Central memory CD8-positive, alpha-beta T cell (primary cell): ENCODE data around the gene TLCD3B.
"Not testable (repeated sequence)": the region's sequence is repeated elsewhere in the genome, so short reads cannot be mapped to it uniquely, and the experiment has no call there.

Source experiments
- ATAC-seq: fragments of 150-1000 bp; cut with Tn5 transposase; replicated peaks from 2 replicates; pipeline ENCODE4 v1.10.0; 2022; ENCODE audit warnings: mild to moderate bottlenecking, moderate FRiP score, moderate number of reproducible peaks; ENCODE audit not compliant: poor library complexity, severe bottlenecking; ENCODE audit errors: extremely low read depth
- DNase-seq, 2 donors: peaks; one replicate each; pipeline ENCODE4 v3.0.0; 2021; ENCODE audit warnings: low spot score in 2 of 2
- H3K27ac Mint-ChIP-seq: one replicate; pipeline ENCODE4 v1.8.0; 2022; ENCODE audit warnings: low read depth, mild to moderate bottlenecking, moderate library complexity, mixed read lengths
- H3K27me3 Mint-ChIP-seq: one replicate; pipeline ENCODE4 v1.8.0; 2022; ENCODE audit warnings: mixed read lengths
- H3K36me3 Mint-ChIP-seq: one replicate; pipeline ENCODE4 v1.8.0; 2022; ENCODE audit warnings: mild to moderate bottlenecking, moderate library complexity, mixed read lengths; ENCODE audit not compliant: insufficient read depth
- H3K4me1 Mint-ChIP-seq: one replicate; pipeline ENCODE4 v1.8.0; 2022; ENCODE audit warnings: mixed read lengths
- H3K4me3 Mint-ChIP-seq: one replicate; pipeline ENCODE4 v1.8.0; 2022; ENCODE audit warnings: mild to moderate bottlenecking, moderate library complexity, mixed read lengths
- H3K9me3 Mint-ChIP-seq: one replicate; pipeline ENCODE4 v1.8.0; 2022; ENCODE audit warnings: mixed read lengths

The TLCD3B gene

GRCh38 chr16:30053376-30054015, 22.4 kb upstream of the TLCD3B start:
- H3K4me3 Mint-ChIP-seq, result peak overlapping the region; percentile 83
- no peaks in the 10 kb centered on the region for H3K27me3 Mint-ChIP-seq
- peaks cover 23% of the 10 kb centered on the region for H3K4me1 Mint-ChIP-seq
- peak overlapping the region; percentile 90 for H3K27ac Mint-ChIP-seq
- H3K36me3 Mint-ChIP-seq, result peaks cover 13% of the 10 kb centered on the region
- no peaks in the 10 kb centered on the region for H3K9me3 Mint-ChIP-seq
- DNase-seq, result no peak
- ATAC-seq, result no peak

- H3K27ac Mint-ChIP-seq, result peak overlapping the region; percentile 90
- peak; percentile 71 to 80 for DNase-seq
- H3K36me3 Mint-ChIP-seq, result peaks cover 11% of the 10 kb centered on the region
- no peaks in the 10 kb centered on the region for H3K9me3 Mint-ChIP-seq
- peak; percentile 73 for ATAC-seq
- H3K27me3 Mint-ChIP-seq, result no peaks in the 10 kb centered on the region
- H3K4me1 Mint-ChIP-seq, result peaks cover 23% of the 10 kb centered on the region
- peak overlapping the region; percentile 83 for H3K4me3 Mint-ChIP-seq
Observed at GRCh38 chr16:30052671-30053372, 21.8 kb upstream of the TLCD3B start.

- no peak for ATAC-seq
- DNase-seq, result no peak
- Mint-ChIP-seq H3K4me3 (peak overlapping the region; percentile 65), H3K4me1 (peaks cover 23% of the 10 kb centered on the region), H3K36me3 (peaks cover 11% of the 10 kb centered on the region), H3K27me3 (no peaks in the 10 kb centered on the region), H3K9me3 (no peaks in the 10 kb centered on the region), H3K27ac (no peak overlapping the region)
Observed at GRCh38 chr16:30051518-30051917, 20.4 kb upstream of the TLCD3B start.

GRCh38 chr16:30049871-30050270, 18.8 kb upstream of the TLCD3B start:
- H3K36me3 Mint-ChIP-seq, result peaks cover 11% of the 10 kb centered on the region
- H3K9me3 Mint-ChIP-seq, result no peaks in the 10 kb centered on the region
- DNase-seq (no peak), ATAC-seq (no peak)
- no peak overlapping the region for H3K27ac Mint-ChIP-seq
- no peaks in the 10 kb centered on the region for H3K27me3 Mint-ChIP-seq
- H3K4me3 Mint-ChIP-seq, result no peak overlapping the region
- H3K4me1 Mint-ChIP-seq, result peaks cover 20% of the 10 kb centered on the region

- Mint-ChIP-seq H3K9me3 (no peaks in the 10 kb centered on the region), H3K27me3 (no peaks in the 10 kb centered on the region), H3K27ac (no peak overlapping the region), H3K36me3 (peaks cover under 1% of the 10 kb centered on the region), H3K4me3 (no peak overlapping the region), H3K4me1 (no peaks in the 10 kb centered on the region)
- no peak for ATAC-seq
- DNase-seq, result no peak
Observed at GRCh38 chr16:30046588-30046987, 15.5 kb upstream of the TLCD3B start.

- H3K27ac Mint-ChIP-seq, result no peak overlapping the region
- no peaks in the 10 kb centered on the region for H3K36me3 Mint-ChIP-seq
- H3K27me3 Mint-ChIP-seq, result no peaks in the 10 kb centered on the region
- no peaks in the 10 kb centered on the region for H3K4me1 Mint-ChIP-seq
- H3K4me3 Mint-ChIP-seq, result no peak overlapping the region
- DNase-seq (no peak), ATAC-seq (no peak)
- no peaks in the 10 kb centered on the region for H3K9me3 Mint-ChIP-seq
Observed at GRCh38 chr16:30046178-30046577, 15.1 kb upstream of the TLCD3B start.

GRCh38 chr16:30041841-30042240, 10.8 kb upstream of the TLCD3B start:
- no peaks in the 10 kb centered on the region for H3K9me3 Mint-ChIP-seq
- H3K27ac Mint-ChIP-seq, result no peak overlapping the region
- DNase-seq, result no peak
- H3K27me3 Mint-ChIP-seq, result no peaks in the 10 kb centered on the region
- ATAC-seq, result no peak
- no peaks in the 10 kb centered on the region for H3K36me3 Mint-ChIP-seq
- no peaks in the 10 kb centered on the region for H3K4me1 Mint-ChIP-seq
- no peak overlapping the region for H3K4me3 Mint-ChIP-seq

GRCh38 chr16:30040690-30041089, 9.6 kb upstream of the TLCD3B start:
- H3K36me3 Mint-ChIP-seq, DNase-seq, H3K27ac Mint-ChIP-seq, H3K4me1 Mint-ChIP-seq, ATAC-seq, H3K4me3 Mint-ChIP-seq, H3K27me3 Mint-ChIP-seq, H3K9me3 Mint-ChIP-seq: not testable (repeated sequence)

- Mint-ChIP-seq H3K9me3 (no peaks in the 10 kb centered on the region), H3K27me3 (peaks cover 8% of the 10 kb centered on the region), H3K4me3 (no peak overlapping the region), H3K36me3 (no peaks in the 10 kb centered on the region), H3K27ac (no peak overlapping the region), H3K4me1 (no peaks in the 10 kb centered on the region)
- no peak for DNase-seq
- ATAC-seq, result no peak
Observed at GRCh38 chr16:30040221-30040620, 9.2 kb upstream of the TLCD3B start.

GRCh38 chr16:30033270-30033669, 2.2 kb upstream of the TLCD3B start:
- no peak for ATAC-seq
- Mint-ChIP-seq H3K4me1 (peaks cover 9% of the 10 kb centered on the region), H3K27me3 (peaks cover 59% of the 10 kb centered on the region), H3K9me3 (no peaks in the 10 kb centered on the region), H3K36me3 (peaks cover 2% of the 10 kb centered on the region), H3K27ac (no peak overlapping the region), H3K4me3 (no peak overlapping the region)
- DNase-seq, result no peak

- peaks cover 17% of the 10 kb centered on the region for H3K4me1 Mint-ChIP-seq
- H3K9me3 Mint-ChIP-seq, result no peaks in the 10 kb centered on the region
- ATAC-seq, result peak; percentile 52
- H3K27me3 Mint-ChIP-seq, result peaks cover 70% of the 10 kb centered on the region
- DNase-seq, result peak; percentile 45 to 53
- no peak overlapping the region for H3K27ac Mint-ChIP-seq
- no peak overlapping the region for H3K4me3 Mint-ChIP-seq
- H3K36me3 Mint-ChIP-seq, result peaks cover 2% of the 10 kb centered on the region
Observed at GRCh38 chr16:30032083-30032819, 1.2 kb upstream of the TLCD3B start.

- Mint-ChIP-seq H3K27ac (no peak overlapping the region), H3K27me3 (peaks cover 77% of the 10 kb centered on the region), H3K9me3 (no peaks in the 10 kb centered on the region), H3K4me1 (peaks cover 17% of the 10 kb centered on the region), H3K36me3 (peaks cover 2% of the 10 kb centered on the region), H3K4me3 (no peak overlapping the region)
- DNase-seq, result no peak
- ATAC-seq, result no peak
Observed at GRCh38 chr16:30031477-30031918, 427 bp upstream of the TLCD3B start.
